Esophagus muscularis mucosa (tissue), 4 donors: ENCODE results near the gene PPP4R4.

Experiments used
- CTCF ChIP-seq, 3 experiments: fragments of 200-600 bp in 2 of 3; fragments of 450-650 bp in 1 of 3; sonication (generic) in 2 of 3; IDR thresholded peaks; one replicate each; pipeline ENCODE4 v1.5.1; 2017 to 2019; ENCODE audit warnings: antibody characterized with exemption in 3 of 3, mild to moderate bottlenecking in 2 of 3, moderate library complexity in 1 of 3
- EP300 ChIP-seq: sonication (generic); formaldehyde crosslinking; IDR thresholded peaks from one replicate; pipeline ENCODE4 v1.6.1; 2017; ENCODE audit warnings: antibody characterized with exemption
- POLR2A ChIP-seq: fragments of 450-650 bp; IDR thresholded peaks from one replicate; pipeline ENCODE4 v1.6.1; 2017; ENCODE audit warnings: antibody characterized with exemption, moderate library complexity, mild to moderate bottlenecking, low read depth

- TF ChIP-seq POLR2A (no peak), CTCF (IDR thresholded peaks at IDR 0.05) (no peak), EP300 (no peak)
Observed at GRCh38 chr14:94320243-94320642, 146.1 kb downstream of the PPP4R4 start.
